Thymus (tissue), 11 donors: ENCODE results near the gene HUNK. TPM values are rescaled to one million over a fixed set of nuclear protein-coding genes. Genes with fewer than 3 reads are reported as not detected.
"Not testable (repeated sequence)": the region's sequence is repeated elsewhere in the genome, so short reads cannot be mapped to it uniquely, and the experiment has no call there.

ENCODE experiments used
- DNase-seq, 9 donors: peaks; one replicate each; pipeline ENCODE4 v3.0.0-alpha.2; 2013; ENCODE audit warnings: low spot score in 9 of 9, low read depth in 6 of 9, missing footprints in 1 of 9
- H3K27ac ChIP-seq, 2 donors: one replicate each; pipeline ENCODE4 v1.5.1; 2013; ENCODE audit warnings: control low read depth in 1 of 2, low read depth in 1 of 2, low read length in 1 of 2, mild to moderate bottlenecking in 1 of 2, moderate library complexity in 1 of 2
- H3K27me3 ChIP-seq, 2 donors: one replicate each; pipeline ENCODE4 v1.5.1; 2013; ENCODE audit warnings: low read length in 1 of 2; ENCODE audit not compliant: control insufficient read depth in 2 of 2, insufficient read depth in 1 of 2
- H3K36me3 ChIP-seq, 2 donors: one replicate each; pipeline ENCODE4 v1.5.1; 2013; ENCODE audit warnings: low read length in 1 of 2, mild to moderate bottlenecking in 1 of 2, moderate library complexity in 1 of 2; ENCODE audit not compliant: control insufficient read depth in 2 of 2, insufficient read depth in 2 of 2
- H3K4me1 ChIP-seq, 2 donors: one replicate each; pipeline ENCODE4 v1.5.1; 2013; ENCODE audit warnings: low read length in 2 of 2; ENCODE audit not compliant: control insufficient read depth in 2 of 2, insufficient read depth in 2 of 2
- H3K4me3 ChIP-seq, 2 donors: one replicate each; pipeline ENCODE4 v1.5.1; 2013; ENCODE audit warnings: low read length in 2 of 2, control low read depth in 1 of 2, mild to moderate bottlenecking in 1 of 2
- H3K9me3 ChIP-seq, 2 donors: one replicate each; pipeline ENCODE4 v1.5.1; 2013; ENCODE audit warnings: low read length in 1 of 2, mild to moderate bottlenecking in 1 of 2; ENCODE audit not compliant: control insufficient read depth in 2 of 2, insufficient read depth in 1 of 2
- WGBS: extraction: QIAGEN DNeasy Blood & Tissue Kit; methylation state at CpG from one replicate; pipeline ENCODE4 v1.1.7; 2013; 5-methylcytosine and 5-hydroxymethylcytosine counted together
- polyA plus RNA-seq: library from polyadenylated mRNA; stranded (reverse); fragments of 200-250 nt; gene quantifications from one replicate; pipeline ENCODE4 v1.2.3, GENCODE V29; 2013
- total RNA-seq: library from RNA; stranded (reverse); fragments of 120-200 nt; gene quantifications from one replicate; pipeline ENCODE4 v1.2.4, GENCODE V29; 2013
- donor health status: healthy.

Gene HUNK
- total and polyA plus RNA-seq, 2 donors: 0.21 to 1.1 TPM

- no peak overlapping the region for H3K27ac ChIP-seq
- H3K36me3 ChIP-seq: no peaks in the 10 kb centered on the region
- H3K4me1 ChIP-seq: peaks cover 0 to 6% of the 10 kb centered on the region in 2 donors
- DNase-seq: no peak
- 78% methylated on average over 7 of the region's 7 CpGs for WGBS
- no peak overlapping the region for H3K4me3 ChIP-seq
- H3K27me3 ChIP-seq: no peaks in the 10 kb centered on the region
- H3K9me3 ChIP-seq: peaks cover 0 to 1% of the 10 kb centered on the region in 2 donors
Measured at GRCh38 chr21:32030146-32030652, 157.4 kb downstream of the HUNK start.

GRCh38 chr21:32034850-32035249, 162.0 kb downstream of the HUNK start:
- Histone ChIP-seq H3K9me3 (peaks cover 0 to 1% of the 10 kb centered on the region in 2 donors), H3K4me3 (no peak overlapping the region), H3K27me3 (no peaks in the 10 kb centered on the region), H3K36me3 (no peaks in the 10 kb centered on the region), H3K27ac (no peak overlapping the region), H3K4me1 (no peaks in the 10 kb centered on the region)
- WGBS: 92% methylated on average over 5 of the region's 5 CpGs
- no peak for DNase-seq

GRCh38 chr21:32035617-32036016, 162.8 kb downstream of the HUNK start:
- Histone ChIP-seq H3K9me3 (peaks cover 0 to 1% of the 10 kb centered on the region in 2 donors), H3K27me3 (no peaks in the 10 kb centered on the region), H3K4me1 (no peaks in the 10 kb centered on the region), H3K36me3 (no peaks in the 10 kb centered on the region), H3K4me3 (no peak overlapping the region), H3K27ac (no peak overlapping the region)
- whole genome bisulfite sequencing: 91% methylated on average over 2 of the region's 2 CpGs
- no peak for DNase-seq

DNA sequence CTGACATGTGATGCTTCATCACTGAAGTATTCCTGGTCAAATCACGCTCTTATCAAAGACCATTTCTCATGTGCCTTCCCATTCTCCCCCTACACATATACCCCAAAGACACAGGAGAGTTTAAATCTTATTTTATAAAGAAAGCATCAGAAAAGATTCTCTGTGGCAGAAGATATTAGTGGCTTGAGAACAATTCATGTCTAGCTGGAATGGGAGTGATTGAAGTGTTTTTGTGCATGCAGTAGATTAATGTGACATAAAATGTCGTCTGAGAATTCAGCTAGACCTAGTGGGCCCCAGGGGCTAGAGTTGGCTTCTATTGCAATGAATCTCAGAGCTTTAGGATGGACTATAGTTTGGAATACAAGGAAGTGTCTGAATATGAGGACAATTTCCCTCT, 163.9 kb downstream of the HUNK start:
- peaks cover 0 to 1% of the 10 kb centered on the region in 2 donors for H3K9me3 ChIP-seq
- H3K36me3 ChIP-seq: no peaks in the 10 kb centered on the region
- no peaks in the 10 kb centered on the region for H3K4me1 ChIP-seq
- WGBS: 93% methylated on average over 2 of the region's 2 CpGs
- H3K27me3 ChIP-seq: no peaks in the 10 kb centered on the region
- no peak overlapping the region for H3K27ac ChIP-seq
- no peak overlapping the region for H3K4me3 ChIP-seq
- no peak for DNase-seq

GRCh38 chr21:32038751-32039150, 165.9 kb downstream of the HUNK start:
- not testable (repeated sequence) for H3K9me3 ChIP-seq, H3K27me3 ChIP-seq, H3K4me1 ChIP-seq, DNase-seq, H3K4me3 ChIP-seq, H3K36me3 ChIP-seq, H3K27ac ChIP-seq
- WGBS: 93% methylated on average over 4 of the region's 4 CpGs

GRCh38 chr21:32043458-32043857, 170.6 kb downstream of the HUNK start:
- DNase-seq: no peak

DNA sequence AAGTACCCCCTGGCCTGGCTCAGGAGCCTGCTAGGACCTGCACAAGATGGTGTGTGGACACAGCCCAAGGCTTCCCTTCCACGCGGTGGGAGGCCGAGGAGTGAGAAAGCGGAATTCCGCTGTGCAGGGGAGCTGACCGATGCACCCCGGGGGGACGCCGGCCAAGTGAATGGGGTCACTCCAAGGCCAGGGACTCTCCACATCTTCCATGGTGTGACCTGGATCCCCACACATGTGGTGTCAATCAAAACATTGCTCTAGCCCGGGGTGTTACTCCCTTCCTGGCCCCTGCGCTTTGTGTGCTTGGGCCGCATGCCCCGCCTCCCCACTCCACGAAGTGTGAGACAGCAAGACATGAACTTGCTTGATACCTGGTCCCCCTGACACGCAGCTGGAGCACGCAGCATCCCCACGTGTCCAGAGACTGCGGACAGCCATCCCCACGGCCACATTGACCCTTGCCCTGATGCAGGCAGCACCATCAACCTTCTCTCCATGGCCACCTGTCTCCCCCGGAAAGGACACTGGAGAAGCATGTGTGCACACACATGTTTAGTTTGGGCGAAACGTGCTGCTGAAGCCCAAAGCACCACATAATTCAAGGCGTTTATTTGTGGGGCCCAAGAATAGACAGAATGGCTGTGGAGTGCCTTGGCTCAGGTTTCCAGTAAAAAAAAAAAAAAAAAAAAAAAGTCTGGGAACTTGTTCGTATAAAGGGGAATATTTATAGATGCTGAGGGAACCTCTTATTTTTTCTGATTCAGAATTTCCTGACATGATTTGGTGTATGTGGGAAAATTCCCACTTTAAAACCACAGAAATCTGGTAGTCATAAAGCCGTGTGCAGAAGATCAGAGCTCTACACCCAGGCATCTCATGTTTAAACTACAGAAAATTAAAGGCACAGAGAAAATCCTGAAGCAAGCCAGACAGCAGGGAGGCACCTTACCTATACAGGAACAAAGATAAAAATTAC, 171.7 kb downstream of the HUNK start:
- peaks cover 0 to 8% of the 10 kb centered on the region in 2 donors for H3K9me3 ChIP-seq
- DNase-seq: no peak

More at GRCh38 chr21:32043458-32043857, 170.6 kb downstream of the HUNK start:
- Histone ChIP-seq H3K27ac (no peak overlapping the region), H3K4me3 (no peak overlapping the region), H3K36me3 (no peaks in the 10 kb centered on the region), H3K27me3 (no peaks in the 10 kb centered on the region), H3K9me3 (peaks cover 0 to 8% of the 10 kb centered on the region in 2 donors), H3K4me1 (no peaks in the 10 kb centered on the region)
- 91% methylated on average over 10 of the region's 10 CpGs for WGBS

DNA sequence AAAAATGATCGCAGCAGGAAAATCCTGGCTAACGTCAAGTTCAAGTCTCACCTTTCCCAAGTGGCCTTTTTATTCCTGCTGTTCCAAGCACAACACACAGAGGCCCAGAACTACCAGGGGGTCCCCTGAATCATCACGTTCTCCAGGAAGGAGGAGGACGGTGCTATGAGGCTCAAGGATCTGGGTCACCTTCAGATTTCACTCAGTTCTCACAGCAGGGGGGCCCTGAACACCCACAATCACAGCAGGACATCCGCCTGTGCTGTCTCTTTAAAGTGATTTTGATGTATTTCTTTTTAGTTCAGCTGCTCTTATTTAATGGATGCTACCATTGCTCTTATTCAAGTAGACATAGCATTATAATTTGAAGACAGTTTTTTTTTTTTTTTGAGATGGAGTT, 173.4 kb downstream of the HUNK start:
- WGBS: 74% methylated on average over 5 of the region's 5 CpGs
- Histone ChIP-seq H3K9me3 (peaks cover 0 to 12% of the 10 kb centered on the region in 2 donors), H3K27me3 (no peaks in the 10 kb centered on the region), H3K36me3 (no peaks in the 10 kb centered on the region), H3K27ac (no peak overlapping the region), H3K4me1 (no peaks in the 10 kb centered on the region), H3K4me3 (no peak overlapping the region)
- DNase-seq: no peak

More for the DNA sequence above, 171.7 kb downstream of the HUNK start:
- H3K27me3 ChIP-seq: no peaks in the 10 kb centered on the region
- WGBS: 86% methylated on average over 25 of the region's 25 CpGs
- no peak overlapping the region for H3K4me3 ChIP-seq
- H3K36me3 ChIP-seq: no peaks in the 10 kb centered on the region
- H3K27ac ChIP-seq: no peak overlapping the region
- no peaks in the 10 kb centered on the region for H3K4me1 ChIP-seq

- no peak overlapping the region for H3K27ac ChIP-seq
- no peaks in the 10 kb centered on the region for H3K27me3 ChIP-seq
- peaks cover 0 to 4% of the 10 kb centered on the region in 2 donors for H3K9me3 ChIP-seq
- no peak overlapping the region for H3K4me3 ChIP-seq
- WGBS: 52% methylated on average over 4 of the region's 4 CpGs
- H3K4me1 ChIP-seq: no peaks in the 10 kb centered on the region
- no peak for DNase-seq
- H3K36me3 ChIP-seq: no peaks in the 10 kb centered on the region
Measured at GRCh38 chr21:32048353-32048752, 175.5 kb downstream of the HUNK start.
